GM18505 (cell line): ENCODE results near the gene LTBP1.
"Not testable (repeated sequence)": the region's sequence is repeated elsewhere in the genome, so short reads cannot be mapped to it uniquely, and the experiment has no call there.

ENCODE experiments used
- ATAC-seq: cut with Tn5 transposase; IDR thresholded peaks from one replicate; pipeline ENCODE4 v1.9.1; 2021; ENCODE audit not compliant: unreplicated experiment
- POLR2A ChIP-seq: IDR thresholded peaks from 4 replicates; pipeline ENCODE4 v1.6.1; 2011; ENCODE audit warnings: borderline replicate concordance; ENCODE audit not compliant: insufficient read depth, insufficient read length; ENCODE audit errors: extremely low read depth

LTBP1 gene

GRCh38 chr2:33042265-33042664 lies 95.5 kb downstream of the LTBP1 start:
- no peak for TF ChIP-seq POLR2A
- no peak for ATAC-seq

GRCh38 chr2:33042819-33043218 lies 96.1 kb downstream of the LTBP1 start:
- ATAC-seq: no peak
- TF ChIP-seq POLR2A: no peak

- TF ChIP-seq POLR2A: no peak
- ATAC-seq: no peak
Measured at GRCh38 chr2:33047939-33048338, 101.2 kb downstream of the LTBP1 start.

GRCh38 chr2:33051586-33052360 lies 105.0 kb downstream of the LTBP1 start:
- ATAC-seq: no peak
- TF ChIP-seq POLR2A: no peak

GRCh38 chr2:33052361-33052735 lies 105.6 kb downstream of the LTBP1 start:
- TF ChIP-seq POLR2A: no peak
- no peak for ATAC-seq

GRCh38 chr2:33052795-33053194 lies 106.0 kb downstream of the LTBP1 start:
- not testable (repeated sequence) for ATAC-seq

GRCh38 chr2:33056170-33056569 lies 109.4 kb downstream of the LTBP1 start:
- no peak for ATAC-seq
- no peak for TF ChIP-seq POLR2A

GRCh38 chr2:33057307-33058028 lies 110.7 kb downstream of the LTBP1 start:
- ATAC-seq: not testable (repeated sequence)

- no peak for ATAC-seq
- TF ChIP-seq POLR2A: no peak
Measured at GRCh38 chr2:33058716-33059470, 112.1 kb downstream of the LTBP1 start.

GRCh38 chr2:33059471-33060156 lies 112.9 kb downstream of the LTBP1 start:
- no peak for TF ChIP-seq POLR2A
- no peak for ATAC-seq

- ATAC-seq: no peak
- TF ChIP-seq POLR2A: no peak
Measured at GRCh38 chr2:33060405-33060804, 113.7 kb downstream of the LTBP1 start.

GRCh38 chr2:33062665-33063250 lies 116.0 kb downstream of the LTBP1 start:
- TF ChIP-seq POLR2A: no peak
- no peak for ATAC-seq

- no peak for ATAC-seq
- TF ChIP-seq POLR2A: no peak
Measured at GRCh38 chr2:33064349-33064801, 117.6 kb downstream of the LTBP1 start.
